Endodermal cell (in vitro differentiated cells): ENCODE measurements around the gene ITSN1. TPM values are rescaled to one million over a fixed set of nuclear protein-coding genes. Genes with fewer than 3 reads are reported as not detected.

Experiments used
- DNase-seq: peaks from one replicate; pipeline ENCODE4 v3.0.0-alpha.2; 2017
- H3K27ac ChIP-seq: 2 replicates; pipeline ENCODE4 v1.5.1; 2013; ENCODE audit warnings: mild to moderate bottlenecking, low read depth, low read length, moderate library complexity
- H3K27me3 ChIP-seq: 2 replicates; pipeline ENCODE4 v1.6.1; 2013; ENCODE audit warnings: mild to moderate bottlenecking, low read length, moderate library complexity; ENCODE audit not compliant: insufficient read depth, control insufficient read depth, poor library complexity, severe bottlenecking
- H3K36me3 ChIP-seq: 2 replicates; pipeline ENCODE4 v1.7.0; 2013; ENCODE audit warnings: mild to moderate bottlenecking, low read length, moderate library complexity; ENCODE audit not compliant: control insufficient read depth, insufficient read depth
- H3K4me1 ChIP-seq: one replicate; pipeline ENCODE4 v1.7.0; 2013; ENCODE audit warnings: low read length; ENCODE audit not compliant: control insufficient read depth, insufficient read depth
- H3K4me3 ChIP-seq: 2 replicates; pipeline ENCODE4 v1.5.1; 2013; ENCODE audit warnings: mild to moderate bottlenecking, low read length, moderate library complexity
- H3K9ac ChIP-seq: 2 replicates; pipeline ENCODE4 v1.6.1; 2013; ENCODE audit warnings: mild to moderate bottlenecking, low read length, moderate library complexity; ENCODE audit not compliant: poor library complexity, severe bottlenecking; ENCODE audit errors: extremely low read depth
- H3K9me3 ChIP-seq: 2 replicates; pipeline ENCODE4 v1.6.1; 2013; ENCODE audit warnings: mild to moderate bottlenecking, low read length, moderate library complexity; ENCODE audit not compliant: control insufficient read depth
- H3K27ac Mint-ChIP-seq: 2 replicates; pipeline ENCODE4 v1.8.0; 2020; ENCODE audit warnings: mixed read lengths
- H3K27me3 Mint-ChIP-seq: 2 replicates; pipeline ENCODE4 v1.8.0; 2021; ENCODE audit warnings: mild to moderate bottlenecking, mixed read lengths; ENCODE audit not compliant: insufficient read depth
- H3K36me3 Mint-ChIP-seq: 2 replicates; pipeline ENCODE4 v1.8.0; 2020; ENCODE audit warnings: low read depth, mixed read lengths
- H3K4me1 Mint-ChIP-seq: 2 replicates; pipeline ENCODE4 v1.8.0; 2020; ENCODE audit warnings: mixed read lengths
- H3K4me3 Mint-ChIP-seq: 2 replicates; pipeline ENCODE4 v1.8.0; 2020; ENCODE audit warnings: mild to moderate bottlenecking, moderate library complexity, mixed read lengths
- H3K9me3 Mint-ChIP-seq: 2 replicates; pipeline ENCODE4 v1.8.0; 2020; ENCODE audit warnings: mild to moderate bottlenecking, mixed read lengths
- WGBS, 2 experiments: methylation state at CpG; one replicate each; pipeline versions ENCODE4 v1.1.5 to v1.1.7; 2013; ENCODE audit warnings: missing lambda C conversion rate in 2 of 2, mixed read lengths in 1 of 2; ENCODE audit not compliant: insufficient coverage in 1 of 2, insufficient read length in 1 of 2; 5-methylcytosine and 5-hydroxymethylcytosine counted together
- total RNA-seq, 2 donors: library from RNA; stranded (reverse); fragmentation: NEBNext Ultra II Directional in 1 of 2; extraction: Animal tissue kit (Norgen Biotek cat#: 25700) in 1 of 2; gene quantifications; 2 replicates in 1 of 2; 3 replicates in 1 of 2; pipeline ENCODE4 v1.2.1, GENCODE V29; 2021
- TF ChIP-seq, protein P1 (sequence below): fragments of 200-600 bp; sonication (generic); conservative IDR thresholded peaks from 2 replicates; pipeline ENCODE4 v1.5.0; 2021; ENCODE audit warnings: antibody characterized with exemption, mild to moderate bottlenecking

Gene ITSN1
- total RNA-seq, 2 donors from 2014 or later, result 89.6 to 104 TPM

DNA sequence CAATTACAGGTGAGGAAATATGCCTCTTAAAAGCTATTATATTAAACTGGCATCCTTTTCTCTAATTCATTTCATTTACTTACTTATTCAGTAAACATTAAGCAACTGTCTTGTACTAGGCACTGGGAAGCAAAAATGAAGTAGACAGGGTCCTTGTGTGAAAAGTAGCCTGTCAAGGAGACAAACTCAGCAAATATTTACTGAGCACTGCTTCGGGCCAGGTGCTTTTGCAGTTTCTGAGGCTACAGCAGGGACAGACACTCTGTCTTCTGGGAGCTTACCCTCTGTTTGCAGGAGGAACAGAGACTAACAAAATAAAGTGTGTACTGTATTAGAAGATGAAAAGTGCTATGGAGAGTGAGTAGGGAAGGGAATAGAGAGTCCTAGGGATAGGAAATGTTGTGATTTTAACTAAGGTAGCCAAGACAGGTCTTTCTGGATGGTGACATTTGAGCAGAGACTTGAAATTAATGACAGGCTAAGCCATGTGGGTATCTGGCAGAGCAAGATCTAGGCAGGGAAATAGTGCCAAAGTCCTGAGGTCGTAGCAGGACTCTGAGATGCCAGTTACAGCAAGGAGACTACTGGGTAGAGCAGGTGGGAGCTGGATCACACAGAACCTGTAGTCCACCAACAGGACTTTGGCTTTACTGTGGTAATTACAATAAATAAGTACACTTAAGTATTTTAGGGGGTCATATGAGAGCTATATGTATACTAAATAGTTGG, 133.0 kb downstream of the ITSN1 start:
- H3K9me3 ChIP-seq, result peaks cover 13% of the 10 kb centered on the region
- H3K4me3 ChIP-seq, result no peak overlapping the region
- Mint-ChIP-seq H3K4me3 (no peak overlapping the region), H3K9me3 (peaks cover 17% of the 10 kb centered on the region), H3K4me1 (no peaks in the 10 kb centered on the region), H3K27me3 (no peaks in the 10 kb centered on the region), H3K36me3 (peaks cover 76% of the 10 kb centered on the region), H3K27ac (no peak overlapping the region)
- TF ChIP-seq, protein P1, sequence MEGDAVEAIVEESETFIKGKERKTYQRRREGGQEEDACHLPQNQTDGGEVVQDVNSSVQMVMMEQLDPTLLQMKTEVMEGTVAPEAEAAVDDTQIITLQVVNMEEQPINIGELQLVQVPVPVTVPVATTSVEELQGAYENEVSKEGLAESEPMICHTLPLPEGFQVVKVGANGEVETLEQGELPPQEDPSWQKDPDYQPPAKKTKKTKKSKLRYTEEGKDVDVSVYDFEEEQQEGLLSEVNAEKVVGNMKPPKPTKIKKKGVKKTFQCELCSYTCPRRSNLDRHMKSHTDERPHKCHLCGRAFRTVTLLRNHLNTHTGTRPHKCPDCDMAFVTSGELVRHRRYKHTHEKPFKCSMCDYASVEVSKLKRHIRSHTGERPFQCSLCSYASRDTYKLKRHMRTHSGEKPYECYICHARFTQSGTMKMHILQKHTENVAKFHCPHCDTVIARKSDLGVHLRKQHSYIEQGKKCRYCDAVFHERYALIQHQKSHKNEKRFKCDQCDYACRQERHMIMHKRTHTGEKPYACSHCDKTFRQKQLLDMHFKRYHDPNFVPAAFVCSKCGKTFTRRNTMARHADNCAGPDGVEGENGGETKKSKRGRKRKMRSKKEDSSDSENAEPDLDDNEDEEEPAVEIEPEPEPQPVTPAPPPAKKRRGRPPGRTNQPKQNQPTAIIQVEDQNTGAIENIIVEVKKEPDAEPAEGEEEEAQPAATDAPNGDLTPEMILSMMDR, result no peak
- WGBS, 2 experiments, result 80 to 89% methylated on average over 1 to 2 of the region's 2 CpGs
- peaks cover 85% of the 10 kb centered on the region for H3K36me3 ChIP-seq
- no peak overlapping the region for H3K27ac ChIP-seq
- H3K9ac ChIP-seq, result no peak overlapping the region
- no peaks in the 10 kb centered on the region for H3K4me1 ChIP-seq
- no peaks in the 10 kb centered on the region for H3K27me3 ChIP-seq
- DNase-seq, result no peak

DNA sequence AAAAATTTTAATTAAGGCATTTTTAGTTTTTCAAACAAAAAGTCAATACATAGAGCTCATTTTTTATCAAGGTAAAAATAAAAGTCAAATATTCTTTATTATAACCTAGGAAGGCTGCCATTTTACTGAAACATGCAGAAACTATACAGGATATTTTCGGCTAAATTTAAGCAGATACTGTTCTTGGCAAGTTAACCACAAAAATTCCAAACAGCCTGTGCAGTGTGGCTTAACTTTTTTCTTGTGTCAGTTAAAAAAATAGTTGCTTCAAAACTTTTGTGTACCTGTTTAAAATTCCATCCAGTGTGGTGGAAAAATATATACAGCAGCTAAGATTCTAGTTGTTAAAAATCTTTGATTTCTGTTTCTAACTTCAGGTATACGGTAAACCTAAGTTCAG, 138.3 kb downstream of the ITSN1 start:
- no peak overlapping the region for H3K4me3 Mint-ChIP-seq
- Histone ChIP-seq H3K9me3 (peaks cover 13% of the 10 kb centered on the region), H3K9ac (no peak overlapping the region), H3K36me3 (peaks cover 86% of the 10 kb centered on the region), H3K4me3 (no peak overlapping the region), H3K4me1 (no peaks in the 10 kb centered on the region), H3K27me3 (no peaks in the 10 kb centered on the region), H3K27ac (no peak overlapping the region)
- TF ChIP-seq, protein P1, result no peak
- no peaks in the 10 kb centered on the region for H3K4me1 Mint-ChIP-seq
- H3K9me3 Mint-ChIP-seq, result peaks cover 15% of the 10 kb centered on the region
- no peak for DNase-seq
- H3K27ac Mint-ChIP-seq, result no peak overlapping the region
- H3K36me3 Mint-ChIP-seq, result peaks cover 75% of the 10 kb centered on the region
- 92 to 93% methylated on average over 2 of the region's 2 CpGs for WGBS, 2 experiments
- H3K27me3 Mint-ChIP-seq, result no peaks in the 10 kb centered on the region

DNA sequence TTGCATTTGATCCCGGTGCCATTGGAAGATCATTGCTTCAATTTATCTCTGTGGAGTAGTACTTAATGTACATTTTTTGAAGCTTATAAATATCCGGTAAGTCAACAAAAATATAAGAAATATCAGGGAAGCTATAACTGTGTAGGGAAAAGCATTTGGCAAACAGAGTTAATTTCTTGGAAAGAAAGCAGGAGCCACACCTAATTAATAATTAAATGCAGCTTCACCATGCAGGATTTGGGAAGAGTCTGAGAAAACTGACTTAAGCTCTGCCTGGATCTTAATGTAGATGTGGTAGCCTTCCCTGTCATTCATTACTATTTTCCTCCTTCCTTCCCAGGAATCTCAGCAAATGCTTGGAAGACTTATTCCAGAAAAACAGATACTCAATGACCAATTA, 138.8 kb downstream of the ITSN1 start:
- Histone ChIP-seq H3K27me3 (no peaks in the 10 kb centered on the region), H3K4me1 (no peaks in the 10 kb centered on the region), H3K27ac (no peak overlapping the region), H3K4me3 (no peak overlapping the region), H3K9me3 (peaks cover 13% of the 10 kb centered on the region), H3K9ac (no peak overlapping the region), H3K36me3 (peaks cover 87% of the 10 kb centered on the region)
- DNase-seq, result no peak
- no peaks in the 10 kb centered on the region for H3K27me3 Mint-ChIP-seq
- peaks cover 15% of the 10 kb centered on the region for H3K9me3 Mint-ChIP-seq
- no peaks in the 10 kb centered on the region for H3K4me1 Mint-ChIP-seq
- 92 to 93% methylated on average over 2 of the region's 2 CpGs for WGBS, 2 experiments
- peaks cover 70% of the 10 kb centered on the region for H3K36me3 Mint-ChIP-seq
- H3K27ac Mint-ChIP-seq, result no peak overlapping the region
- H3K4me3 Mint-ChIP-seq, result no peak overlapping the region
- TF ChIP-seq, protein P1, result no peak
